Liver (tissue), 3 donors: ENCODE data around the gene SLC36A3.

ENCODE experiments used
- EGR1 ChIP-seq, 2 donors: IDR thresholded peaks; 2 replicates each; pipeline ENCODE4 v1.6.1; 2016 to 2018; ENCODE audit warnings: antibody characterized with exemption in 2 of 2, low read depth in 2 of 2
- FOXA1 ChIP-seq: IDR thresholded peaks from 2 replicates; pipeline ENCODE4 v1.6.1; 2016; ENCODE audit warnings: antibody characterized with exemption
- GABPA ChIP-seq, 2 donors: IDR thresholded peaks in 1 of 2; conservative IDR thresholded peaks in 1 of 2; 2 replicates each; pipeline ENCODE4 v1.6.1; 2016; ENCODE audit warnings: antibody characterized with exemption in 2 of 2, mild to moderate bottlenecking in 1 of 2, moderate library complexity in 1 of 2
- HNF4A ChIP-seq, 2 donors: conservative IDR thresholded peaks; 2 replicates each; pipeline ENCODE4 v1.6.1; 2016; ENCODE audit warnings: antibody characterized with exemption in 2 of 2, mild to moderate bottlenecking in 2 of 2
- JUND ChIP-seq, 2 donors: IDR thresholded peaks; 2 replicates each; pipeline ENCODE4 v1.6.1; 2016; ENCODE audit warnings: antibody characterized with exemption in 2 of 2
- RAD21 ChIP-seq, 2 donors: IDR thresholded peaks; 2 replicates each; pipeline ENCODE4 v1.6.1; 2016; ENCODE audit warnings: antibody characterized with exemption in 2 of 2, mild to moderate bottlenecking in 2 of 2
- SP1 ChIP-seq: IDR thresholded peaks from 2 replicates; pipeline ENCODE4 v1.6.1; 2018; ENCODE audit warnings: antibody characterized with exemption, mild to moderate bottlenecking
- TAF1 ChIP-seq: conservative IDR thresholded peaks from 2 replicates; pipeline ENCODE4 v1.6.1; 2016; ENCODE audit warnings: antibody characterized with exemption, mild to moderate bottlenecking
- YY1 ChIP-seq: IDR thresholded peaks from 2 replicates; pipeline ENCODE4 v1.6.1; 2016; ENCODE audit warnings: antibody characterized with exemption, mild to moderate bottlenecking
- TF ChIP-seq, protein P1 (sequence below): fragments of 150-350 bp; IDR thresholded peaks from 2 replicates; pipeline ENCODE4 v1.5.1; 2017; ENCODE audit warnings: improper control_type of control experiment, low read depth, low read length; ENCODE audit not compliant: missing input control
- TF ChIP-seq, protein P2 (sequence below): IDR thresholded peaks from 2 replicates; pipeline ENCODE4 v1.6.1; 2016; ENCODE audit warnings: antibody characterized with exemption
- TF ChIP-seq, protein P3 (sequence below): IDR thresholded peaks from 2 replicates; pipeline ENCODE4 v1.6.1; 2016; ENCODE audit warnings: antibody characterized with exemption
- TF ChIP-seq, protein P4 (sequence below): IDR thresholded peaks from 2 replicates; pipeline ENCODE4 v1.6.1; 2016; ENCODE audit warnings: antibody characterized with exemption, mild to moderate bottlenecking
- TF ChIP-seq, protein P5 (sequence below): IDR thresholded peaks from 2 replicates; pipeline ENCODE4 v1.6.1; 2016; ENCODE audit warnings: antibody characterized with exemption
- donor health status: healthy.
- donor health status: healthy.

DNA sequence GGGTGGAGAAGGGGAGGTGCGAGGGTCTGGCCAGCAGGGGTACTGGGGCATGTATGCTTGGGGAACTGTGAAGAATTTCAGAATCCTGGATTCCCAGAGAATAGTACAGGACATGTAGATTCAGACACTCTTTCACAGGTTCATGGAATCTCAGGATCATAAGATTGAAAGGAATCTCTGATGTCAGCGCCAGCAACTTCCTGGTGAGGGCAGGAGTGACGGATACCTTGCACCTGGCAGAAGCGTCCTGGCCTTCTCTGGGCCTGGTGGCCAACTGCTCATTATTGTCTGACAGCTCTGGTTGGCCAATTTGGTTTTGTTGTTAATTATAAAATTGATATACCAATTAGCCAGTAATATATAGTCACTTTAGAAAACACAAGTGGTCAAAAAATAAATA lies 43.6 kb downstream of the SLC36A3 start:
- TF ChIP-seq, protein P1, sequence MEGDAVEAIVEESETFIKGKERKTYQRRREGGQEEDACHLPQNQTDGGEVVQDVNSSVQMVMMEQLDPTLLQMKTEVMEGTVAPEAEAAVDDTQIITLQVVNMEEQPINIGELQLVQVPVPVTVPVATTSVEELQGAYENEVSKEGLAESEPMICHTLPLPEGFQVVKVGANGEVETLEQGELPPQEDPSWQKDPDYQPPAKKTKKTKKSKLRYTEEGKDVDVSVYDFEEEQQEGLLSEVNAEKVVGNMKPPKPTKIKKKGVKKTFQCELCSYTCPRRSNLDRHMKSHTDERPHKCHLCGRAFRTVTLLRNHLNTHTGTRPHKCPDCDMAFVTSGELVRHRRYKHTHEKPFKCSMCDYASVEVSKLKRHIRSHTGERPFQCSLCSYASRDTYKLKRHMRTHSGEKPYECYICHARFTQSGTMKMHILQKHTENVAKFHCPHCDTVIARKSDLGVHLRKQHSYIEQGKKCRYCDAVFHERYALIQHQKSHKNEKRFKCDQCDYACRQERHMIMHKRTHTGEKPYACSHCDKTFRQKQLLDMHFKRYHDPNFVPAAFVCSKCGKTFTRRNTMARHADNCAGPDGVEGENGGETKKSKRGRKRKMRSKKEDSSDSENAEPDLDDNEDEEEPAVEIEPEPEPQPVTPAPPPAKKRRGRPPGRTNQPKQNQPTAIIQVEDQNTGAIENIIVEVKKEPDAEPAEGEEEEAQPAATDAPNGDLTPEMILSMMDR, result no peak
- no peak for TF ChIP-seq JUND (IDR thresholded peaks at IDR 0.05)
- TF ChIP-seq YY1, result no peak
- TF ChIP-seq TAF1, result no peak
- TF ChIP-seq, protein P2, sequence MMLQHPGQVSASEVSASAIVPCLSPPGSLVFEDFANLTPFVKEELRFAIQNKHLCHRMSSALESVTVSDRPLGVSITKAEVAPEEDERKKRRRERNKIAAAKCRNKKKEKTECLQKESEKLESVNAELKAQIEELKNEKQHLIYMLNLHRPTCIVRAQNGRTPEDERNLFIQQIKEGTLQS, result no peak
- no peak for TF ChIP-seq GABPA (IDR thresholded peaks at IDR 0.05 in 1 of 2, conservative IDR thresholded peaks at IDR 0.05 in 1 of 2)
- no peak for TF ChIP-seq SP1
- no peak for TF ChIP-seq HNF4A (conservative IDR thresholded peaks at IDR 0.05)
- TF ChIP-seq, protein P3, sequence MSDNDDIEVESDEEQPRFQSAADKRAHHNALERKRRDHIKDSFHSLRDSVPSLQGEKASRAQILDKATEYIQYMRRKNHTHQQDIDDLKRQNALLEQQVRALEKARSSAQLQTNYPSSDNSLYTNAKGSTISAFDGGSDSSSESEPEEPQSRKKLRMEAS, result no peak
- no peak for TF ChIP-seq EGR1 (IDR thresholded peaks at IDR 0.05; ENCODE audit: low read depth in 2 of 2)
- TF ChIP-seq, protein P4, sequence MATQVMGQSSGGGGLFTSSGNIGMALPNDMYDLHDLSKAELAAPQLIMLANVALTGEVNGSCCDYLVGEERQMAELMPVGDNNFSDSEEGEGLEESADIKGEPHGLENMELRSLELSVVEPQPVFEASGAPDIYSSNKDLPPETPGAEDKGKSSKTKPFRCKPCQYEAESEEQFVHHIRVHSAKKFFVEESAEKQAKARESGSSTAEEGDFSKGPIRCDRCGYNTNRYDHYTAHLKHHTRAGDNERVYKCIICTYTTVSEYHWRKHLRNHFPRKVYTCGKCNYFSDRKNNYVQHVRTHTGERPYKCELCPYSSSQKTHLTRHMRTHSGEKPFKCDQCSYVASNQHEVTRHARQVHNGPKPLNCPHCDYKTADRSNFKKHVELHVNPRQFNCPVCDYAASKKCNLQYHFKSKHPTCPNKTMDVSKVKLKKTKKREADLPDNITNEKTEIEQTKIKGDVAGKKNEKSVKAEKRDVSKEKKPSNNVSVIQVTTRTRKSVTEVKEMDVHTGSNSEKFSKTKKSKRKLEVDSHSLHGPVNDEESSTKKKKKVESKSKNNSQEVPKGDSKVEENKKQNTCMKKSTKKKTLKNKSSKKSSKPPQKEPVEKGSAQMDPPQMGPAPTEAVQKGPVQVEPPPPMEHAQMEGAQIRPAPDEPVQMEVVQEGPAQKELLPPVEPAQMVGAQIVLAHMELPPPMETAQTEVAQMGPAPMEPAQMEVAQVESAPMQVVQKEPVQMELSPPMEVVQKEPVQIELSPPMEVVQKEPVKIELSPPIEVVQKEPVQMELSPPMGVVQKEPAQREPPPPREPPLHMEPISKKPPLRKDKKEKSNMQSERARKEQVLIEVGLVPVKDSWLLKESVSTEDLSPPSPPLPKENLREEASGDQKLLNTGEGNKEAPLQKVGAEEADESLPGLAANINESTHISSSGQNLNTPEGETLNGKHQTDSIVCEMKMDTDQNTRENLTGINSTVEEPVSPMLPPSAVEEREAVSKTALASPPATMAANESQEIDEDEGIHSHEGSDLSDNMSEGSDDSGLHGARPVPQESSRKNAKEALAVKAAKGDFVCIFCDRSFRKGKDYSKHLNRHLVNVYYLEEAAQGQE, result no peak
- no peak for TF ChIP-seq RAD21 (IDR thresholded peaks at IDR 0.05)
- TF ChIP-seq, protein P5, sequence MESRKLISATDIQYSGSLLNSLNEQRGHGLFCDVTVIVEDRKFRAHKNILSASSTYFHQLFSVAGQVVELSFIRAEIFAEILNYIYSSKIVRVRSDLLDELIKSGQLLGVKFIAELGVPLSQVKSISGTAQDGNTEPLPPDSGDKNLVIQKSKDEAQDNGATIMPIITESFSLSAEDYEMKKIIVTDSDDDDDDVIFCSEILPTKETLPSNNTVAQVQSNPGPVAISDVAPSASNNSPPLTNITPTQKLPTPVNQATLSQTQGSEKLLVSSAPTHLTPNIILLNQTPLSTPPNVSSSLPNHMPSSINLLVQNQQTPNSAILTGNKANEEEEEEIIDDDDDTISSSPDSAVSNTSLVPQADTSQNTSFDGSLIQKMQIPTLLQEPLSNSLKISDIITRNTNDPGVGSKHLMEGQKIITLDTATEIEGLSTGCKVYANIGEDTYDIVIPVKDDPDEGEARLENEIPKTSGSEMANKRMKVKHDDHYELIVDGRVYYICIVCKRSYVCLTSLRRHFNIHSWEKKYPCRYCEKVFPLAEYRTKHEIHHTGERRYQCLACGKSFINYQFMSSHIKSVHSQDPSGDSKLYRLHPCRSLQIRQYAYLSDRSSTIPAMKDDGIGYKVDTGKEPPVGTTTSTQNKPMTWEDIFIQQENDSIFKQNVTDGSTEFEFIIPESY, result no peak
- TF ChIP-seq FOXA1, result no peak
